Measurements from ENCODE around the gene PCCA.

Gene PCCA

GRCh38 chr13:100473501-100474044 lies 384.7 kb downstream of the PCCA start:
- no peak for DNase-seq

GRCh38 chr13:100476963-100477362 lies 388.1 kb downstream of the PCCA start:
- peak; percentile 78 for DNase-seq

- DNase-seq = no peak
Observed at GRCh38 chr13:100478107-100478809, 389.4 kb downstream of the PCCA start.

GRCh38 chr13:100480676-100481075 lies 391.8 kb downstream of the PCCA start:
- DNase-seq = no peak

GRCh38 chr13:100483139-100483538 lies 394.2 kb downstream of the PCCA start:
- no peak for DNase-seq

- no peak for DNase-seq
Observed at GRCh38 chr13:100483841-100484381, 395.0 kb downstream of the PCCA start.

- peak; percentile 21 for DNase-seq
Observed at GRCh38 chr13:100484702-100485101, 395.8 kb downstream of the PCCA start.

- no peak for DNase-seq
Observed at GRCh38 chr13:100485265-100485664, 396.4 kb downstream of the PCCA start.

GRCh38 chr13:100490692-100491091 lies 401.8 kb downstream of the PCCA start:
- DNase-seq = peak; percentile 98

GRCh38 chr13:100491164-100491842 lies 402.4 kb downstream of the PCCA start:
- peak; percentile 55 for DNase-seq

GRCh38 chr13:100493418-100493817 lies 404.5 kb downstream of the PCCA start:
- no peak for DNase-seq

- peak; percentile 92 for DNase-seq
Observed at GRCh38 chr13:100495455-100495854, 406.6 kb downstream of the PCCA start.

- no peak for DNase-seq
Observed at GRCh38 chr13:100497389-100497788, 408.5 kb downstream of the PCCA start.

GRCh38 chr13:100502446-100502845 lies 413.6 kb downstream of the PCCA start:
- no peak for DNase-seq

GRCh38 chr13:100503622-100504021 lies 414.7 kb downstream of the PCCA start:
- DNase-seq = no peak

GRCh38 chr13:100506154-100506553 lies 417.3 kb downstream of the PCCA start:
- DNase-seq = peak; percentile 28

GRCh38 chr13:100506600-100507422 lies 417.9 kb downstream of the PCCA start:
- peak; percentile 96 for DNase-seq

- peak; percentile 87 for DNase-seq
Observed at GRCh38 chr13:100508455-100508854, 419.6 kb downstream of the PCCA start.

GRCh38 chr13:100508996-100509395 lies 420.1 kb downstream of the PCCA start:
- DNase-seq = peak; percentile 76

GRCh38 chr13:100510208-100510957 lies 421.5 kb downstream of the PCCA start:
- peak; percentile 67 for DNase-seq

GRCh38 chr13:100511466-100511865 lies 422.6 kb downstream of the PCCA start:
- DNase-seq = peak; percentile 25

- peak; percentile 18 for DNase-seq
Observed at GRCh38 chr13:100512422-100512821, 423.5 kb downstream of the PCCA start.

Measured in NCI-H146 (cell line).